BLaER1 (cell line): ENCODE results near the gene TBX5.

Experiments
- H3K27ac ChIP-seq: shearing (Covaris generic); formaldehyde crosslinking; 2 replicates; pipeline ENCODE4 v1.8.1; 2022
- H3K27me3 ChIP-seq: shearing (Covaris generic); formaldehyde crosslinking; 2 replicates; pipeline ENCODE4 v1.8.1; 2022
- H3K36me3 ChIP-seq: shearing (Covaris generic); formaldehyde crosslinking; 2 replicates; pipeline ENCODE4 v1.8.1; 2022
- H3K4me1 ChIP-seq: shearing (Covaris generic); formaldehyde crosslinking; 2 replicates; pipeline ENCODE4 v1.8.1; 2022
- H3K4me2 ChIP-seq: shearing (Covaris generic); formaldehyde crosslinking; 2 replicates; pipeline ENCODE4 v1.8.1; 2022
- H3K4me3 ChIP-seq: shearing (Covaris generic); formaldehyde crosslinking; 2 replicates; pipeline ENCODE4 v1.8.1; 2022
- H3K9ac ChIP-seq: shearing (Covaris generic); formaldehyde crosslinking; 2 replicates; pipeline ENCODE4 v1.8.1; 2022
- H3K9me3 ChIP-seq: shearing (Covaris generic); formaldehyde crosslinking; 2 replicates; pipeline ENCODE4 v1.8.1; 2022
- H4K20me1 ChIP-seq: shearing (Covaris generic); formaldehyde crosslinking; 2 replicates; pipeline ENCODE4 v1.8.1; 2022
- Cebpa-rat ChIP-seq: shearing (Covaris generic); IDR thresholded peaks from 2 replicates; pipeline ENCODE4 v1.8.1; 2022

The TBX5 gene

DNA sequence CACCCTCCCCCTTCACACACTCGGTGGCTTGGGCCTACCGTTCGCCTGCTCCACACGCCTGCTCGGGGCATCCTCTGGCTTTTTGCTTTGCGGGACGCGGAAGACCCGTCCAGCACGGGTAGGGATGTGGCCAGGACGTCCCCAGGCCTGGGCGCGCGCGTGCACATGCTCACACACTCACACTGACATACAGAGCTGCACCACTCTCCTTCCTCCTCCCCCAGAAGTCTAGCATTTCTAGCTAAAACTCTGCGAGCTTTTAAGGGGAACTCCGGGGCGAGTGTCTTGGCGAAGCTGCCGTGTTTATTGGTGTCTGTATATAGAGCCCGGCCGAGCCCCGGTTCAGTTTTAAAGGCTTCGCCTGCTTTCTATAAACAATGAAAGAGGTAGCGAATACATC lies 5.0 kb downstream of the TBX5 start:
- Histone ChIP-seq H3K27me3 (peaks cover 100% of the 10 kb centered on the region), H3K36me3 (no peaks in the 10 kb centered on the region), H3K4me1 (no peaks in the 10 kb centered on the region), H3K9ac (no peak overlapping the region), H4K20me1 (peaks cover 78% of the 10 kb centered on the region), H3K4me3 (no peak overlapping the region), H3K9me3 (peaks cover 83% of the 10 kb centered on the region), H3K27ac (no peak overlapping the region), H3K4me2 (no peak overlapping the region)
- TF ChIP-seq Cebpa-rat = no peak

DNA sequence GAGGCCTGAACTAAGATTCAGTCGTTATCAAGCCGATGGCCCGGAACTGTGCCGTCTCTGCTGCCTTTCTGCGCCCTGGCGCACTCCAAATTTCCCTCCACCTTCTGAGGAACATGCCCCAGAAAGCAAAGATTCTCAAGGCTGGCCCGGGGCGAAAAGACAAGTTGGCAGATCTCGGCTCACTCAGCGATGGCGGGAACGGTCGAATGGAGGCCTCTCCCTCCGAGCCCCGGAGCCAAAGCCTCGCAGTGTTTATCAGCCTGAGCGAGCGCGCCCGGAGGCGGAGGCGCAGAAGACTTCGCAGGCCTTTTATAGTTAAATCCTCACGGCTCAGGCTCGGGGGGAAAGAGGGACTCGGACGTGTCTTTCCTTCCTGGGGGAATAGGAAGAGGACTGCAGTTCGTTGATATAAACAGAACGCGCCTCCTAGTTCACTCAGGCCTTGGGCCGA lies 5.6 kb downstream of the TBX5 start:
- TF ChIP-seq Cebpa-rat = no peak
- H3K27me3 ChIP-seq = peaks cover 100% of the 10 kb centered on the region

DNA sequence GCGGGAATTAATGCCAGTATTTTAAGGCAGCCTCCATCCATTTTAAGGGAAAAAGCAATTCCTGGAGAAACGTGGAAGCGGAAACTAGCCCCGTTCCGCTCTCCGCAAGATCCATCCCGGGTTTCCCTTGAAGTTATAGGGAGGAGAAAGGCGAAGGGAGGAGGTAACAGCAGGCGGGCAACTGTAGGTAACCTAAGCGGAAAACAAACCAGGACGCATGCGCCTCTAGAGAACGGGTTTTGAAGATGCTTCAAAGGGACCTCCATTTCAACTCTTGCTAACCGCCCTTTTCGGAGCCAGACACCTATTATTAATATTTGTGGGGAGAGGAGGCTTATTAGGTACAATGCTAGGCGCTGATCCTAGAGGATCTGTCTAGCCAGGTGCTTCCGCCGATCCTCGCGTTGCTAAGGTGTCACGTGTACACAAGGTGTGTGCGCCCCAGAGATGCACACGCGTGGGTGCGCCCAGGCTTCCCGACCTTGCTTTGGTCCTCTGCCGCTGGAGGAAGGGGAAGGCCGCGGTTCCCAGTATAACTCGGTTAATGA lies 6.2 kb downstream of the TBX5 start:
- Histone ChIP-seq H3K9ac (no peak overlapping the region), H3K27ac (no peak overlapping the region), H3K9me3 (peaks cover 75% of the 10 kb centered on the region), H3K27me3 (peaks cover 100% of the 10 kb centered on the region), H3K4me3 (no peak overlapping the region), H3K4me2 (no peak overlapping the region), H3K4me1 (no peaks in the 10 kb centered on the region), H4K20me1 (peaks cover 68% of the 10 kb centered on the region), H3K36me3 (no peaks in the 10 kb centered on the region)
- no peak for TF ChIP-seq Cebpa-rat

More for the DNA sequence above, 5.6 kb downstream of the TBX5 start:
- Histone ChIP-seq H3K9me3 (peaks cover 81% of the 10 kb centered on the region), H3K9ac (no peak overlapping the region), H3K27ac (no peak overlapping the region), H3K4me1 (no peaks in the 10 kb centered on the region), H3K4me2 (no peak overlapping the region), H3K4me3 (no peak overlapping the region), H3K36me3 (no peaks in the 10 kb centered on the region), H4K20me1 (peaks cover 75% of the 10 kb centered on the region)

DNA sequence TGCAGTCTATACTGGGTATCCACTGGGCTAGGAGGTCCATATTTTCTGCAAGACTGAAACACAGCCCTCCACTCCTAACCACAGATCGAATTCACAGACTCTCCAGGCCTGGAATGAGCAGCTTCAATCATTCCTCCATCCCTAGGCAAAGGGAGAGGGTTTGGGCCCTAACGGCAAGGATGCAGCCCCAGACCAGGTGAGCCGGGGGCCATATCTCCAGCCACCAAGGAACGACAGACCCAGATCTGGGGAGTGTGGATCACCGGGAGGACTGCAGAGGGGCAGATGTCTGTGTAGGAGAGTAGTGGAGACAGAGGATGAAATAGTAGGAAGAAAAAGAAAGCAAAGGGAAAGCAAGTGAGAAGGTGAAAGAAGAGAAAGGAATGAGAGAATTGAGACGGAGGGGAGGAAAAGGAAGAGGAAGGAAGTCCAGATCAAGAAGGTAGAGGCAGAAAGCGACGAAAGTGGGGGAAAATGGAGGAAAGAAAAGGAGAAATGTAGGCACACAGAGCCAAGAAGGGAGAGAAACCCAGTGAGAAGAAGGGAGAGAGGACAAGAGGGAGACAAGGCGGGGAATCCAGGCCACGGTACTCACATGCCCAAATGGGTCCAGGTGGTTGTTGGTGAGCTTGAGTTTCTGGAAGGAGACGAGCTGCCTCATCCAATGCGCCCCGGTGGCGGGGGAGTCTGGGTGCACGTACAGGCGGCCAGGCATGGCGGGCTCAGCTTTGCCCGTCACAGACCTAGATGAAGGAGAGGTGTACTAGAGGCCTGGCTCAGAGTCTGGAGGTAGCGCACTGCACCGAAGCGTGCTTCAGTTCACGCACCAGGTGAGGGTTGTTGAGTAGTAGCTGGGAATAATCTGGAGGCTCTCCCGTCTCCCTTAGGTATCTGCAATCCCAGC lies 7.7 kb downstream of the TBX5 start:
- no peaks in the 10 kb centered on the region for H3K4me1 ChIP-seq
- H3K36me3 ChIP-seq = no peaks in the 10 kb centered on the region
- no peak overlapping the region for H3K9ac ChIP-seq
- H4K20me1 ChIP-seq = peaks cover 53% of the 10 kb centered on the region
- no peak overlapping the region for H3K27ac ChIP-seq
- peaks cover 60% of the 10 kb centered on the region for H3K9me3 ChIP-seq
- no peak for TF ChIP-seq Cebpa-rat
- no peak overlapping the region for H3K4me2 ChIP-seq
- peaks cover 100% of the 10 kb centered on the region for H3K27me3 ChIP-seq
- H3K4me3 ChIP-seq = no peak overlapping the region

DNA sequence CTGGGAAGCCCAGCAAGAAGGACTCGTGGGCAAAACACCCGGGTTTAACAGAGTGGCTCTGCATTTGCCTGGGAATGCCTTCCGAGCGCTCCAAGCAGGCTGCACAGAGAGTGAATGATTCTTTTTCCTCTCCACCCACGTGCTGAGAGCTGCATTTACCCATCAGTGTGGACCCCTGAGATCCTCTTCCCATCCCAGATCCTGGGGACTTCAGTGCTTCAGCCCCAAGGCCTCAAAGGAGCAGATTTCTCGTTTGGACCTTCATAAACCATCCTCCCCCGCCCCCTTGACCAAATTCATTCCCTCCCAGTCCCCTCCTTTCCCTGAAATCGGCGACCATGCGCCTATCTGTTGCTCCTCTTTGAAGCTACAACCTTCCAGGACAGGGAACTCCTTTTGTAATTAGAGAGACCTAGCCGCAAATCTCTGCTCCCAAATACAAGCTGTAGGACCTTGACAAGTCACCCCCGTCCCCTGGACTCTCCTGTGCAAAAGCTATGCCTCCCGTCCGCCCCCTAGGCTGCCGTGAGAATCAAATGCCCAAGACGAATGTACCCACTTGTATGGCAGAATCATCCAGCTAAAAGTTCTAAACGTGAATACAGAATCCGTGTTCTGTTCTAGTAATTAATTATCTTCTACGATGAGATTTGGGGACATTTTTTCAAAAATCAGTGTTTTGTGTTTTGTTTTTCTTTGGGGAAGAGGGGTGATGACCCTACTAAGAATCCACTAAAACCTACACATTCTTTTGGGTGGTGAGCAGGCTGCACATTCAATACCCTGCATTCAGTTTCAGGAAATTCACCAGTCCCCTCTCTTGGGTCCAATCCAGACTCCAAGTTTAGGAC lies 8.8 kb downstream of the TBX5 start:
- Histone ChIP-seq H3K4me1 (no peaks in the 10 kb centered on the region), H3K9ac (no peak overlapping the region)

DNA sequence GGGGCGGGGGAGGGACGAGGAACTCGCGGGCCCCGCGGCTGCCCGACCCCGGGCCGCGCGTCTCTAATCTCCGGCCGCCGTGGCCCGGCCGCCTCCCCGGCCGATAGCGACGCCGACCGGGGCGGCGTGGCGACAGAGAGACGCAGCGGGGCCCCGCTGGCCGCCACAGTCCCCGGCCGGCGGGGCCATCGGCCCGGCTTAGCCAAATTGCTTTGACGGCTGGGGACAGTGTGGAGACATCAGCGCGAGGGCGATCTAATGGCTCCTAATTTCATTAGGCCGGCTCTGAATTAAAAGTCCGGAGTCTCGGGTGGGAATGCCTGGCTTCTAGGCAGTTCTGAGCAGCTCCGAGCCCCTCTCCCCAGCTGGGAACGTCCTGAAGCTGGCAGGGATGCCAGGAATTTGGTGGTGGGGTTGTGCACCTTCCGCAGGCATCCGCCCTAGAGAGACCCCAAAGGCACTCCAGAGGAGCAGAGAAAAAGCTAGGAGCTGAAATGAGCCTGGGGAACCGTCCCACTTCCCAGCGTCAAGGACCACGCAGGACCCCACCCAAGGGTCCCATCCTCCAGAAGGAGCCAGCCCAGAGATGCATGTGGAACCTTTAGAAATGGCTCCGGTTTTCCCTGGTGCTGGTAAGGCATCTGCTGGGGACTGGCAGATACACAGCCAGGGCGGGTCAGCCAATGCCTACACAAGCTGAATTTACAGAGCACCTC lies 9.6 kb downstream of the TBX5 start:
- H3K27ac ChIP-seq = no peak overlapping the region
- H3K9ac ChIP-seq = no peak overlapping the region
- no peak overlapping the region for H3K4me2 ChIP-seq
- TF ChIP-seq Cebpa-rat = no peak
- peaks cover 45% of the 10 kb centered on the region for H3K9me3 ChIP-seq
- H4K20me1 ChIP-seq = peaks cover 36% of the 10 kb centered on the region; the same call in 1 of the 2 replicates
- H3K27me3 ChIP-seq = peaks cover 100% of the 10 kb centered on the region
- no peaks in the 10 kb centered on the region for H3K4me1 ChIP-seq
- no peaks in the 10 kb centered on the region for H3K36me3 ChIP-seq
- no peak overlapping the region for H3K4me3 ChIP-seq

More for the DNA sequence above, 8.8 kb downstream of the TBX5 start:
- TF ChIP-seq Cebpa-rat = no peak
- Histone ChIP-seq H4K20me1 (peaks cover 44% of the 10 kb centered on the region; the same call in 1 of the 2 replicates), H3K27me3 (peaks cover 100% of the 10 kb centered on the region), H3K4me2 (no peak overlapping the region), H3K9me3 (peaks cover 52% of the 10 kb centered on the region), H3K27ac (no peak overlapping the region), H3K36me3 (no peaks in the 10 kb centered on the region), H3K4me3 (no peak overlapping the region)

DNA sequence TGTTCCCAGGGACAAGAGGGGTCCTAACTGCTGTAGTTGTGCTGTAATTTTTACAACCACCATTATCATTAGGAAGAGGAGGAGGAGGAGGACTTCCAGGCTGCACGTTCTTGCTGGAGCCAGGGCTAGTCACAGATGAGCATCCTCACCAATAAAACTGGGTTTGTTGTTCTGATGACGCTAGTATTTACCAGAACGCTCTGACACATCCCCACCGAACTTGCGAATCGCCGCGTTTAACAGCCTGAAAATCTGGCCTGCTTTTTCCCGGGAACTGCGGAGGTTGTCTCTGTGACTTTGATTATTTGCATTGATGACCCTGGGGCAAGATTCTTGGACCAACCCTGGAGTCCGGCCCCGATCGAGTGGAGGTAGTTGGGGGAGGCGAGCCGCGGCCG lies 10.2 kb downstream of the TBX5 start:
- Histone ChIP-seq H4K20me1 (peaks cover 31% of the 10 kb centered on the region; the same call in 1 of the 2 replicates), H3K4me2 (no peak overlapping the region), H3K27me3 (peaks cover 98% of the 10 kb centered on the region), H3K4me3 (no peak overlapping the region), H3K27ac (no peak overlapping the region), H3K9me3 (peaks cover 39% of the 10 kb centered on the region), H3K9ac (no peak overlapping the region), H3K4me1 (no peaks in the 10 kb centered on the region), H3K36me3 (no peaks in the 10 kb centered on the region)
- TF ChIP-seq Cebpa-rat = no peak

DNA sequence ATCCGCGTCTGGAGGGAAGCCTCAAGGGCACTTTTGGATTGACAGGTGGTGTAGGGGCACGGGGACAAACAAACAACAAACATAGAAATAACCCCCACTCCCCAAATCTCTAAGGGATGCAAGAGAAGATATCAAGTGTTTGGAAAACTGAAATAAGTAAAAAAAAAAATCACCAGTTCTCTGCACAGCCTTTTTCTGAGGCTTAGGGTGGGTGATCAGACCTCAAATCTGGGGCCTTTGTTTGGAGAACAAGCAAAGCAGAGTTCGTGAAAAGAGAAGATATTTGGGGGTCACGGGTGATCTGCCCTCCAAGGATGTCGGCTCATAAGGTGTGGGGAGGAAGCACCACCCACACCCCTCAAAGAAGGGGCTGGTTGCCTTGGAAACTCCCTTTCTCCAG lies 10.7 kb downstream of the TBX5 start:
- Histone ChIP-seq H3K9ac (no peak overlapping the region), H3K4me2 (no peak overlapping the region), H3K27me3 (peaks cover 96% of the 10 kb centered on the region), H4K20me1 (peaks cover 26% of the 10 kb centered on the region; the same call in 1 of the 2 replicates), H3K4me1 (no peaks in the 10 kb centered on the region), H3K9me3 (peaks cover 34% of the 10 kb centered on the region), H3K36me3 (no peaks in the 10 kb centered on the region), H3K27ac (no peak overlapping the region), H3K4me3 (no peak overlapping the region)
- TF ChIP-seq Cebpa-rat = no peak

DNA sequence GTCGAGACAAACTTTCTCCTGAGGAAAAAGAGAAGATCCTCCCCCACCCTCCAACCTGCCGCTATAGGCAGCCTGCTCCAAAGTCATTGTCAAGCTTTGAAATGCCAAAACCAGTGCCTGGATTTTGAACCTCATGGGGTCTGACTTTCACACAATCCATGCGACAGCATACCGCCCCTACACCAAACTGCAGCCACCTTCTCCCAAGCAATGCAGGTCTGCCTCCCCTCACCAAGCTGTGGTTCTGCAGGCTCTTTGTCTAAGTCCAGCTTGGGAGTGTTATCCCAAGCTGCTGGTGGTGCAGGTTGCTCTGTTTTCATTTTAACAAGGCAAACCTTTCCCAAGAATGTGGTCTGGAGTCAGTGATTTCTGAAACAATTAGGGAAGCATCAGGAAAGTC lies 12.4 kb downstream of the TBX5 start:
- Histone ChIP-seq H3K9ac (no peak overlapping the region), H3K4me3 (no peak overlapping the region), H4K20me1 (peaks cover 12% of the 10 kb centered on the region; the same call in 1 of the 2 replicates), H3K4me2 (no peak overlapping the region), H3K9me3 (peaks cover 17% of the 10 kb centered on the region), H3K27ac (no peak overlapping the region), H3K36me3 (no peaks in the 10 kb centered on the region), H3K4me1 (no peaks in the 10 kb centered on the region), H3K27me3 (peaks cover 79% of the 10 kb centered on the region)
- TF ChIP-seq Cebpa-rat = no peak
